Lower leg skin (tissue), 3 donors: Measurements from ENCODE around the gene HDC.

Experiments used
- POLR2A ChIP-seq, 2 donors: fragments of 450-650 bp; IDR thresholded peaks; one replicate each; pipeline ENCODE4 v1.6.1; 2016 to 2017; ENCODE audit warnings: antibody characterized with exemption in 2 of 2, mild to moderate bottlenecking in 1 of 2, moderate library complexity in 1 of 2
- TF ChIP-seq, protein P1 (sequence below), 3 donors: fragments of 450-650 bp; IDR thresholded peaks; one replicate each; pipeline ENCODE4 v1.5.1; 2016; ENCODE audit warnings: antibody characterized with exemption in 3 of 3, mild to moderate bottlenecking in 3 of 3, moderate library complexity in 2 of 3

DNA sequence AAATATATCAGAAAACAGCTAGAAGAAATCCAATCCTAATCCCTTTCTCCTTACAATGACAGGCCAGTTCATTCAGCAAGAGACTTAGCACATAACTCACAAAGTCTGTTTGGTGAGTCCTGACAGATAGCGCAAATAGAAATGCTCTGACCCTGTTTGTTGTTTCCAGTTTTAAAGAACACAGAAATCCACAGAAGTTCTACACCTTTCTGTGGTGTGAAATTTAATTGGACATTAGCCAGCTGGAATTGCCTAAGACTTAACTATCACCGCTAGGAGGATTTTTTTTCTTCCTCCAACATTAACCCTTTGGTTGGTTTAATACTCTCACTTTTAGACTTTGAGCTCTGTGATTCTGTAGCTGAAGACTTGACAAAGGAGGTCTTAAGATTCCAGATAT lies 30.8 kb downstream of the HDC start:
- no peak for TF ChIP-seq POLR2A (IDR thresholded peaks at IDR 0.05)
- TF ChIP-seq, protein P1, sequence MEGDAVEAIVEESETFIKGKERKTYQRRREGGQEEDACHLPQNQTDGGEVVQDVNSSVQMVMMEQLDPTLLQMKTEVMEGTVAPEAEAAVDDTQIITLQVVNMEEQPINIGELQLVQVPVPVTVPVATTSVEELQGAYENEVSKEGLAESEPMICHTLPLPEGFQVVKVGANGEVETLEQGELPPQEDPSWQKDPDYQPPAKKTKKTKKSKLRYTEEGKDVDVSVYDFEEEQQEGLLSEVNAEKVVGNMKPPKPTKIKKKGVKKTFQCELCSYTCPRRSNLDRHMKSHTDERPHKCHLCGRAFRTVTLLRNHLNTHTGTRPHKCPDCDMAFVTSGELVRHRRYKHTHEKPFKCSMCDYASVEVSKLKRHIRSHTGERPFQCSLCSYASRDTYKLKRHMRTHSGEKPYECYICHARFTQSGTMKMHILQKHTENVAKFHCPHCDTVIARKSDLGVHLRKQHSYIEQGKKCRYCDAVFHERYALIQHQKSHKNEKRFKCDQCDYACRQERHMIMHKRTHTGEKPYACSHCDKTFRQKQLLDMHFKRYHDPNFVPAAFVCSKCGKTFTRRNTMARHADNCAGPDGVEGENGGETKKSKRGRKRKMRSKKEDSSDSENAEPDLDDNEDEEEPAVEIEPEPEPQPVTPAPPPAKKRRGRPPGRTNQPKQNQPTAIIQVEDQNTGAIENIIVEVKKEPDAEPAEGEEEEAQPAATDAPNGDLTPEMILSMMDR (IDR thresholded peaks at IDR 0.05) = no peak
